ENCODE data around the gene NAGA. TPM values are rescaled to one million over a fixed set of nuclear protein-coding genes. Genes with fewer than 3 reads are reported as not detected.

The NAGA gene
- total and polyA plus RNA-seq, 2 of the 4 experiments (the other 2 are of a cell fraction), result 34.3 to 44.8 TPM

GRCh38 chr22:42069801-42070516, 653 bp downstream of the NAGA start:
- 0 out of 3 replicates have a peak overlapping the region, but pooled peaks have one; percentile 32 for H2BK15ac ChIP-seq (ENCODE audit: low read depth, low read length)
- H3K9me3 ChIP-seq (ENCODE audit: control insufficient read depth, insufficient read depth, low read length), result no peaks in the 10 kb centered on the region
- no peak for DNase-seq
- peak overlapping the region; percentile 54 for H3K56ac ChIP-seq (ENCODE audit: extremely low read depth, insufficient read depth, low read length)
- ATAC-seq (ENCODE audit: low read depth), result no peak
- no peak overlapping the region for H3K18ac ChIP-seq (ENCODE audit: low read depth, low read length)
- H3K9me1 ChIP-seq (ENCODE audit: insufficient read depth, low read length), result peaks cover 12% of the 10 kb centered on the region; the same call in 1 of the 2 replicates
- H4K20me1 ChIP-seq (ENCODE audit: insufficient read depth, low read length), result 0 out of 2 replicates have a peak, but pooled peaks cover 4% of the 10 kb centered on the region
- peak overlapping the region; percentile 91 for H3K14ac ChIP-seq (replicated peaks; ENCODE audit: low read depth, low read length)
- in situ Hi-C loops (cut with MboI; ENCODE audit: low sequenced_read_pairs) (no loop called here), intact Hi-C loops (cut with micrococcal nuclease) (no loop called here), dilution Hi-C loops (cut with HindIII; ENCODE audit: low sequenced_read_pairs, unreplicated experiment) (no loop called here)
- peak overlapping the region; percentile 58; the same call in 1 of the 2 replicates for H2BK20ac ChIP-seq (ENCODE audit: low read depth, low read length)
- ChIA-PET POLR2A (ENCODE audit: unreplicated experiment) (interaction anchor here (0.6 kb wide), 1 partner anchor 23 kb away, joined by 4 read pairs; no protein-coding TSS in a partner anchor), CTCF (interaction anchor here (1.9 kb wide), 1 partner anchor 21 kb away, joined by 6 read pairs; the partner anchor contains the start of gene NDUFA6)
- H2AFZ ChIP-seq (replicated peaks; ENCODE audit: low read length, poor library complexity), result peak overlapping the region; percentile 100
- peak overlapping the region; percentile 11; the same call in 1 of the 2 replicates for H4K5ac ChIP-seq (ENCODE audit: low read depth, low read length)
- H3K4me1 ChIP-seq (ENCODE audit: control insufficient read depth, insufficient read depth, low read length), result peaks cover 9% of the 10 kb centered on the region
- BruUV-seq (replicated peaks), result no TSS peak
- peak overlapping the region; percentile 90 for H3K4me2 ChIP-seq (ENCODE audit: low read depth, low read length)
- peak overlapping the region; percentile 50 for H3K4me3 ChIP-seq (ENCODE audit: insufficient read depth, low read depth, low read length)
- peak overlapping the region; percentile 53 for H3K27ac ChIP-seq (ENCODE audit: insufficient read depth, low read length)
- H2BK5ac ChIP-seq (ENCODE audit: low read depth, low read length, poor library complexity, severe bottlenecking), result peak overlapping the region; percentile 6
- H4K8ac ChIP-seq (ENCODE audit: low read depth in 2 of 2, low read length in 2 of 2), result peak overlapping the region; percentile 77 to 87
- H3K79me1 ChIP-seq (ENCODE audit: low read depth in 1 of 2, low read length in 2 of 2), result peaks cover 8 to 46% of the 10 kb centered on the region in 2 experiments; a peak in 3 of 4 replicates
- TF ChIP-seq, protein P1, sequence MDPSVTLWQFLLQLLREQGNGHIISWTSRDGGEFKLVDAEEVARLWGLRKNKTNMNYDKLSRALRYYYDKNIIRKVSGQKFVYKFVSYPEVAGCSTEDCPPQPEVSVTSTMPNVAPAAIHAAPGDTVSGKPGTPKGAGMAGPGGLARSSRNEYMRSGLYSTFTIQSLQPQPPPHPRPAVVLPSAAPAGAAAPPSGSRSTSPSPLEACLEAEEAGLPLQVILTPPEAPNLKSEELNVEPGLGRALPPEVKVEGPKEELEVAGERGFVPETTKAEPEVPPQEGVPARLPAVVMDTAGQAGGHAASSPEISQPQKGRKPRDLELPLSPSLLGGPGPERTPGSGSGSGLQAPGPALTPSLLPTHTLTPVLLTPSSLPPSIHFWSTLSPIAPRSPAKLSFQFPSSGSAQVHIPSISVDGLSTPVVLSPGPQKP (IDR thresholded peaks at IDR 0.05; ENCODE audit: borderline replicate concordance, low read depth, low read length), result no peak
- TF ChIP-seq BHLHE40 (IDR thresholded peaks at IDR 0.05; ENCODE audit: low read depth, low read length) (no peak), MAZ (IDR thresholded peaks at IDR 0.05; ENCODE audit: borderline replicate concordance, low read depth, low read length) (no peak), POLR2A (IDR thresholded peaks at IDR 0.05; ENCODE audit: low read depth, low read length) (no peak), USF2 (IDR thresholded peaks at IDR 0.05; ENCODE audit: low read depth, low read length) (no peak), CTCF (conservative IDR thresholded peaks at IDR 0.05; ENCODE audit: low read depth, low read length) (no peak), RAD21 (IDR thresholded peaks at IDR 0.05; ENCODE audit: low read length) (no peak), CEBPB (IDR thresholded peaks at IDR 0.05; ENCODE audit: low read depth, low read length) (no peak), MAFK (IDR thresholded peaks at IDR 0.05; ENCODE audit: low read depth, low read length) (no peak), RFX5 (IDR thresholded peaks at IDR 0.05; ENCODE audit: low read depth, low read length) (no peak), FOS (IDR thresholded peaks at IDR 0.05; ENCODE audit: low read depth, low read length) (no peak), SMC3 (IDR thresholded peaks at IDR 0.05; ENCODE audit: low read depth, low read length) (no peak), NFE2L2 (IDR thresholded peaks at IDR 0.05; ENCODE audit: low read depth, low read length) (no peak), MXI1 (IDR thresholded peaks at IDR 0.05; ENCODE audit: borderline replicate concordance, low read depth, low read length) (no peak)
- no peaks in the 10 kb centered on the region for H3K27me3 ChIP-seq (ENCODE audit: control insufficient read depth, insufficient read depth, low read length)
- H2AK5ac ChIP-seq (ENCODE audit: low read depth, low read length), result peak overlapping the region; percentile 95
- H2AK9ac ChIP-seq (replicated peaks; ENCODE audit: low read depth, low read length, poor library complexity), result peak overlapping the region; percentile 80
- WGBS, 2 experiments (ENCODE audit: extremely low coverage in 2 of 2, insufficient read length in 1 of 2), result 0% methylated on average over 4 of the region's 19 CpGs; no CpG with 5 or more reads in 1 of the 2 experiments
- peak overlapping the region; percentile 77 for H4K91ac ChIP-seq (ENCODE audit: insufficient read depth, low read depth, low read length)
- peak overlapping the region; percentile 87 for H3K4ac ChIP-seq (ENCODE audit: low read depth, low read length)
- peak overlapping the region; percentile 97; the same call in 1 of the 2 replicates for H3K23ac ChIP-seq (ENCODE audit: low read depth, low read length)
- peak overlapping the region; percentile 54 for H3K9ac ChIP-seq (ENCODE audit: low read depth, low read length)
- H3K36me3 ChIP-seq (ENCODE audit: control insufficient read depth, insufficient read depth, low read length), result peaks cover 16% of the 10 kb centered on the region
- H2BK120ac ChIP-seq (ENCODE audit: low read depth, low read length), result 0 out of 2 replicates have a peak overlapping the region, but pooled peaks have one; percentile 19
